Measurements from ENCODE around the gene TBX18.

DNA sequence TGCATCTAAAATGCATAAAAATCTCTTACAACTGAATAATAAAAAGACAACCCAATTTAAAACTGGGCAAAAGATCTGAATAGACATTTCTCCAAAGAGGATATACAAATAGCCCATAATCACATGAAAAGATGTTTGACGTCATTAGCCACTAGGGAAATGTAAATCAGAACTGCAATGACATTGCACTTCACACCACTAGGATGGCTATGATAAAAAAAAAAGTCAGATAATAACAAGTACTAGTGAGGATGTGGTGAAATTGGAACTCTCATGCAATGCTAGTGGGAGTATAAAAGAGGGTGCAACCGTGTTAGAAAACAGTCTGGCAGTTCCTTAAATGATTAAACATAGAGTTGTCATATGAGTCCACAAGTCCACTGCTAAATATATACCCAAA, 24.3 kb upstream of the TBX18 start:
- TF ChIP-seq CTCF (conservative IDR thresholded peaks at IDR 0.05): no peak
- no peak for TF ChIP-seq ZFX (IDR thresholded peaks at IDR 0.05)

Data from C4-2B (cell line).